Measurements from ENCODE around the gene GBF1.
A peak's percentile ranks its signal among the peaks of the same experiment; 100 is the strongest.
"Not testable (repeated sequence)": the region's sequence is repeated elsewhere in the genome, so short reads cannot be mapped to it uniquely, and the experiment has no call there.

GBF1 gene

DNA sequence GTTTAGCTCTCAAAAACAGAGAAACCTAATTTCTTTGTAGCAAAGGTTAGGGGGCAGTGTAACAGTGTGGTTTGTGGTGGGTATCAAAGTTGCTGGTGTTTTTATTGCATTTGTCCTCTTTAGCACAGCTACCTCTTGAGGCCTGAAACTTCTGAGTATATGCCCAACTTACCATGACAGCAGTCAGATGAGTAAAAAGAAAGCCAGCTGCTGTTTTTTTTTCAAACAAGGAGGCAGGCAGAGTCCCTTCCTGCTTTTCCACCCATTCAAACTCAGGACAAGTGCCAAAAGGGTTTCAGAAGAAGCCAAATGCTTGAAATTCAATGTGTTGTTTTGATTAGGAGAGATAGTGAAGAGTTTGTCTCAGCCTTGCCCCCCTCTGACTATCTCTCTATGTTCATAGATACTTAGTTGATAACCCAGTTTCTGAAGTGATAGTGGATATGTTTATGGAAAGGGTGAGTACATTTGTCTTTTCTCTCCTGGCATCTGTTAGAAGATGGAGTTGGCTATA, 23.1 kb downstream of the GBF1 start:
- no peak for DNase-seq

DNA sequence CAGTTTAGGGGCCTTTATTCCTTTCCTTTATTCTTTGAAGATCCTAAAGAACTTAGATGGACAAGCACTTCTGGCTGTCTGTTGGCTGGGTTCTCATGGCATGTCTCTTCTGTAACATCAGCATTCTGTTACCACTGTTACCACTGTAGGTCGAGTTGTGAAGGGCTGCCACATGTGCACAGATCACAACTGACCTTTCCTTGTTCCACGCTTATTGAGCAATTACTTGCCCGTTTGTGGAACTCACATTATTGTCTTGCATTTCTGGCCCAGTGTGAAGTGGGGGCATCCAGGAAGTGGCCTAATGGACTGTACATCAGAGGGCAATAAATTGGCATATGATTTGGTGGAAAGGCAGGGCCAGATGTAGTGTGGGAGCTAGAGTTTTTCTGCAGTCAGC, 23.7 kb downstream of the GBF1 start:
- DNase-seq: peak; percentile 46

DNA sequence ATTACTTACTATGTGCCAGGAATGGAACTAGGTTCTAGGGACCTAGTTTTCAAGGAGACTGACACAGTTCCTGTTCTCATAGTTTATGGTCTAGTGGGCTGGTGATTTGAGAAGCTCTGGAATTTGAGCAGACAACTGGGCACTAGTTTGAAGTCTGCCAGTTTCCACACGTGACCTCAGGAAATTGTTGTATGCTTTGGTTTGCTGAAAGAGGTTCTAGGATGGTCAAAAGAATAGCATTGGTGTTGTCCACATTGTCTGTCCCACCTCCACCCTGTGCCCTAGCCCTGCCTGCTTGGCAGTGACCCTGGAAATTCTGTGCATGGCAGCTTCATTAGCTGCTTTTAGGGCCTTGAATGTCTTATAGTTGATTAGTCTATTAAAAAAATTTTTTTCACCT, 28.7 kb downstream of the GBF1 start:
- DNase-seq: no peak

DNA sequence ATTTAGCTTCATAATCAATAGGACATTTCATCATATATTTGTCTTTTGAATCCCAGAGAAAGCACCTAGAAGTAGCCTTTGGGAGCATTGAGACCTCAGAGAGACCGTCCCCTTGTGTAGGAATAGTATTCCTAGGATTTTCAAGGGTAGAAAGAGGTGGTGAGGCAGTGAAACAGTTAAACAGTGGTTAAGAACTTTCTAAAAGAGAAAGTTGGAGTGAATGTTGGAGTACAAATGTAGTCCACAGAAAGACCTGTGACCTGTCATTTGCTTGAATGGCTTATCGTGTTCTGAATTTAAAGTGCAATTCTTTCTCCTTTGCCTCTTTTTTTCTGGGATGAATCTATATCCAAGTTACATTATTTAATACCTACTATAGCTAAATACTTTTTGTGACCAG, 30.0 kb downstream of the GBF1 start:
- DNase-seq: no peak

DNA sequence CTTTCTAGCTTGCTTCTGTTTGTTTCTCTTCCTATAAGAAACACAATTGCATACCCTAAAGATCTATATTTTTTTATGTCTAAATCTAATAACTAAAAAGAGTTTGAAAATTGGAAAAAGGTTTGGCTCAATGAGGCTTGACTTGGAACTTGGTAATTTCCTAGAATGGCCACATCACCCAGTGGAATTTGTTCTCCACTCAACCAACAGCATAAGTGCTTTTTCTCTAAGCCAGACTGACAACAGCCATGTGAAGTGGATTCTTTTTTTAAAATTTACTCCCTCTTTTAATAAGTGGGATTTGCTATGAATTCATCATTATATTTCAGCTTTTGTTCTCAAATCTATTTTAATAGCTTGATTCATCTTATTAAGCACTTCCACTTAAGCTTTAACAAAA, 33.8 kb downstream of the GBF1 start:
- no peak for DNase-seq

DNA sequence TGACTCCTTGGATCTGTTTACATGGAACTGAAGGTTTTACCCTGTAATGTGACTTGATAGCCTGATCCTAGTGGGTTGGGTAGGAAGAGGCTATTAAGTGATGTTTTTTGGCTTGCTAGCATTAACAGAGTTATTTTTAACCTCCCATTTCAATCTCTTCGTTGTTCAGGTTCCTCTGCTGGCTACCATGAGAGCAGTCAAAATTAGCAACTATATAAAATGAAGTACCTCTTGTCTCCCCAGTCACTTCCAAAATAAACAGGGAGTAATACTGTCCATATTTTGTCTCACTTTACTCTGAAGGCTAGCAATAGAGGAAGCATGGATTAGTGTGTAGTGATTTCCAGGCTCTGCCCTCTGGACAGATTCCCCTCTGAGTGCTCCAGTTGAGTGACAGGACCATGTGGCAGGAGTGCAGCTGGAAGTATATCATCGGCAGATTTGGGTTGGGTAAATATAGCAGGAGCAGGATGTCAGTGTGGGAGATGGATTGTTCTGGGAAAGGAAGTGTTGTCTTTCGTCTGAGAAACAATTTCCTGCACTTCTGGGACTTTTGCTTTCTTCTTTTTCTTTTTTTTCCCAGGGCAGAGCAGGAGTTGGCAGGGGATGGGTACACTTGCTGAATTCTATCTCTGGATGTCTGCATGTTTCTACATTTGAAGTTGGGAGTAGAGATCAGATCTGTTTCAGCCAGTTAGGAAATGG, 35.2 kb downstream of the GBF1 start:
- DNase-seq: peak; percentile 70

DNA sequence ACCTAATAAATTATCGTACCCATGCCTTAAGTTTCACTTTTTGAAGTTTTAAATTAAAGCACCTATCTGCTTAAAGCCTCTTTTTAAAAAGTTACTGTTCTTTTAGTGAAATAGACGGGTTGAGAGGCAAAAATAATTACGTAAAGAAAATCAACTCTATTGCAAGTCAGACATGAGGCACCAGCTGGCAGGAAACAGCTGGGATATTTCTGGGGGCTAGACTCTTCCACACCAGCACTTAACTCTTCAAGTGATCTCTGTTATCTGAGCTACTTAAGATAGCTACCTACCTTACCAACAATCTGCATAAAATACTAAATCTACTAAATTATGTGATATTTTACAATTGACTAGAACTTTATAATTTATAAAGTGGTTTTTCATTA, 35.8 kb downstream of the GBF1 start:
- no peak for DNase-seq

DNA sequence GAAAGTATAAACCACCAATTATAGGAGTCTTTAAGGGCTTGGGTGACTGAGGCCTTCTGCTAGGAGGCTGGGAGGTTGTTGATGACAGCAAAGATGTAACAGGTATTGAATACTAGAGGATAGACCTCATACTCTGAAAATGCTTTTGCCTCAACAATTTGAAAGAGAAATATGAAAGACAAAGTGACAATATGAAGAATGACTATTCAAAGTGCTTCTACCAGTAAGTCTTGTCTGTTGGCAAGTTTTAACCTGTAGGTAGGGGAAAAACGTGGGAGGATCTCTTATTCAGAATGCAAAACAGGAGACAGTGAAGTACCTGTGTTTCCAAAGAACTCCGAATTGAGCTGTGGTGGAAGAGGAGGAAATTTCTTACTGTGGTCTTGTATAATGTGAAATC, 38.2 kb downstream of the GBF1 start:
- DNase-seq: no peak

DNA sequence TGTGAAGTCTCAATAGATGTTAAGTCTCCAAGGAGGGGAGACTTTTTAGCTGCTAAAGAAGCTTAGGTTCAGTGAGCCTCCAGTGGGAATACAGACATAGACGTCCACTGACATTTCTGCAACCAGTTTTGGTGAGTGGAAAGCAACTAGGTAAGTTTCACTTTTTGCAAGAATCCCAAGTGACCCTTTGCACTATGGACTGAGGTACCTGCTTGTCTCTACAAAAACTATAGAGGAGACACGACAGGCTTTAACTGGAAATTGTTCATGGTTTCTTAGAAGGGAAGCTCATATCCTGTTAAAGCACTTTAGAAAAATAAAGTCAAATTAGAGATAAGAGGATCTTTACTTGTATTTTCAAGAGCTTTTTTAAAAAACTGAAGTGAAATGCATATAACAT, 38.6 kb downstream of the GBF1 start:
- no peak for DNase-seq

DNA sequence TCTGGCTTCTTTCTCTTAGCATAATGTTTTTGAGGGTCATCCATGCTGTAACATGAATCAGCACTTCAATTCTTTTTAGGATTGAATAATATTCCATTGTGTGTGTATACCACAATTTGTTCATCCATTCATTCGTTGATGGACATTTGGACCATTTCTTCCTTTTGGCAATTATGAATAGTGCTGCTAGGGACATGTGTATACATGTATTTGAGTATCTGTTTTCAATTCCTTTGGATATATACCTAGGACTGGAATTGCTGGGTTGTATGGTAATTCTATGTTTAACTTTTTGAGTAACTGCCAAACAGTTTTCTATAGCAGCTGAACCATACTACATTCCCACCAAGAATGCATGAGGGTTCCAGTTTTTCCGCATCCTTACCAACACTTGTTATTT, 39.2 kb downstream of the GBF1 start:
- no peak for DNase-seq

DNA sequence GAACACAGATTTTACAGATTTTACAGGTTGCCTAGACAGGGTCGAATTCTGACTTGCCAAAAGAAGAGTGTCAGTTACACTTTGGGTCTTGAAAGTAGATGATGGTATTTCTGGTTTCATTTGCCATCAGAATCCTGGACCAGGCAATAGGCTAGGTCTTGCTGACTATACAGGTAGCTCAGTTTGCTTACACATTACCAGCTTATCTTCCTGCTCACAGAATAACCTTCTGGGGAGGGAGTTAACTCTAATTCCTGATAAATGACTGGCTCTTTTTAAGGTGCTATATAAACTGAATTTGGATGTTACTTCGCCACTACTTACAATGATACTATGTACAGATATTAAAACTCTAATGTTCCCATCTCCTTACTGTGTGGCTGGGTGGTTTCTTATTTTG, 39.8 kb downstream of the GBF1 start:
- DNase-seq: no peak

DNA sequence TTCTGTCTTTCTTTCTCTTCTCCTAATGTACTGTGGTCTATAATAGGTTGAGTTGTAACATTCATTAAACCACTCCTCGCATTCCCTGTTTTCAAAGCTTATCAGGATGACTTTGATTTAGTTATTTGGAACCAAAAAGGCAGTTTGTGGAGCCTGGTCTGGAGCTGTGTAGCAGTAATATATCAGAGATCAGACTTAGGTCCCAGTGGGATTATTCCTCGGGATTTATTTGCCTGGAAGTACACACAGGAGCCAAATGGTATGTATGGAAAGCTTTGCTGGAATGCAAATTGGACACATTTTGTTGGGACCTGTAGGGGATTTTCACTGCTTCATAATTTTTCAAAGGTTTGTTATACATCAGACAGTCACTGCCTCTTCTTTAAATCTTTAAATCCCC, 40.9 kb downstream of the GBF1 start:
- no peak for DNase-seq

DNA sequence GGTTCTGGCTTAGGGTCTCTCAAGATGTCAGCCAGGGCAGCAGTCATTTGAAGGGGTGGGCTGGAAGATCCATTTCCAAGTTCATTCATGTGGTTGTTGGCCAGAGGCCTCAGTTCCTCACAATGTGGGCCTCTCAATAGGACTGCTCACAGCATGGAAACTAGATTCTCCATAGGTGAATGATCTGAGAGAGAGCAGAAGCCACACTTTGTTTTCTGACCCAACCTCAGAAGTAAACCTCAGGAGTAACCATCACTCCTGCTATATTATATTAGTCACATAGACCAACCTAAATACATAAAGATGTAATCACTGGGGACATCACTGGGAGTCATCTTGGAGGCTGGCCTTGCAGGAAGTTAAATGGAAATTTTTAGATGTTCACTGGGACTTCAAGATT, 42.2 kb downstream of the GBF1 start:
- DNase-seq: no peak

DNA sequence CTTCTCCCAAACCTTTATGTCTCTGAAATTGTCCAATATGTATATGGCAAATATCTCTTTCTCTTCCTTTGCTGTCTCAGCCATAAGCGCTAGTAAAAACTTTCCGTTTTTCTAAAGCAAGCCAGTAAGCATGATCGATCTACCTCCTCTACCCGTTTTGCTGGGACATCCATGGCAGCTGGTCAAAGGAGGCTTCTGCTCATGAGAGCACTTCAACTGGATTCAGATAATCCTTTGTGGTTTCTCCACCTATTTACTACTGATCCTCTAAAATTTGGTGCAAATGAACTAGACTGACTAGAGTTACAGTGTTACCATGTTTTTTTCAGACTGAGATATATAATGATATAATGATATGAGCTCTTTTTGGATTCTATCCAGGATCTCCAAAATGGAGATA, 42.7 kb downstream of the GBF1 start:
- no peak for DNase-seq

DNA sequence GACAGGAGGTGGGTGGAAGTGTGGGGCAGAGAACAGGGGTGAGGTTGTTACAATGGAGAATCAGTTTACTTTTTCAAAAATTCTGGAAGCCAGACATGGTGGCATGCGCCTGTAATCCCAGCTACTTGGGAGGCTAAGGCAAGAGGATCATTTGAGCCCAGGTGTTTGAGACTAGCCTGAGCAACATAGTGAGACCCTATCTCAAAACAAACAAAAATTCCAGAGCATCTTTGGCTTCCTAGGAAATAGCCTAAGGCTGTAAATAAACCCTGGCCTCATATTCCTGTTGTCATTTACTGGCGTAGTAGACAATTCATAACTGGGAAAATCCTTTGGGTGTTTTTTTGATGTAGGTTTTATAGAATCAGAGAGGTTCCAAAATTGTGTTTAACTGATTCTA, 44.0 kb downstream of the GBF1 start:
- DNase-seq: no peak

DNA sequence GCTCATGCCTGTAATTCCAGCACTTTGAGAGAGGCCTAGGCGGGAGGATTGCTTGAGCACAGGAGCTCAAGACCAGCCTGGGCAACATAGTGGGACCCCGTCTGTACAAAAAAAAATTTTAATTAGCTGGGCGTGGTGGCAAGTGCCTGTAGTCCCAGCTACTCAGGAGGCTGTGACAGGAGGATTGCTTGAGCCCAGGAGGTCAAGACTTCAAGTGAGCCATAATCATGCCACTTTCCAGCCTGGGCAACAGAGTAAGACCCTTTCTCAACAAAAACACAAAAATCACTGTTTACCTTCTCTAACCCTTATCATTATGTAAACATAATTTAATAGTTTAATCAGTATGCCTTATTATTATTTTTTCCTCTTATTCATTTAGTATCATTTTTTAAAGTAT, 44.5 kb downstream of the GBF1 start:
- no peak for DNase-seq

DNA sequence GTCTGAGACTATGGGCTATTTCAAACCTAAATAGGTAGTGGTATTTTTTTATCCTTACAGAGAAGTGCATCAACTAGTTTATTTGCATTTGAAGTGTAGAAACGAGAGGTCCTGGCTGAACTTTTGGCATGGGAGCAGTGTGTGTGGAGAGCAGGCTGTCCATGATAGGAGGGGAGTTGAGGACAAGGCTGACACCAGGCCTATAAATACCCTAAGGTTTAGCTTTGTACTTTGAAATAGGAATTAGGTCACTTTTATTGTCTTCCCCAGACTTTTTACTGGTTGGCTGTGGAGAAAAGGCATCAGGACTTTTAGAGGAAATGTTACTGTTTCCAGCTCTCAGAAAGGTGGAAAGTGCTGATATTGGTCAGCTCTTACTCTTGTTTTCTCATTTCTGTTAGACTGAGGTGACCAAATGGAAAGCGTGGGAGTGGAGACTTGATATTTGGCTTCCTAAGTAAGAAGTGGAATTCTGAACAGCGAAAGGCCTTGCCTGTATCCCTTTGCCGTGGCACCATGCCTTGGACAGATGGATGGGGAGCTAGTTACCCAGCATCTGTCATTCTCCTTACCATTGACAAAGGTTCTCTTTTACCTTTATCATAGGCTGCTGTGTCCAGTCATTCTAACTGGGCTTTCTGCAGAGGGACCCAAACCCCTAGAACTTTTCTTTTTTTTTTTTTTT, 46.0 kb downstream of the GBF1 start:
- no peak for DNase-seq

DNA sequence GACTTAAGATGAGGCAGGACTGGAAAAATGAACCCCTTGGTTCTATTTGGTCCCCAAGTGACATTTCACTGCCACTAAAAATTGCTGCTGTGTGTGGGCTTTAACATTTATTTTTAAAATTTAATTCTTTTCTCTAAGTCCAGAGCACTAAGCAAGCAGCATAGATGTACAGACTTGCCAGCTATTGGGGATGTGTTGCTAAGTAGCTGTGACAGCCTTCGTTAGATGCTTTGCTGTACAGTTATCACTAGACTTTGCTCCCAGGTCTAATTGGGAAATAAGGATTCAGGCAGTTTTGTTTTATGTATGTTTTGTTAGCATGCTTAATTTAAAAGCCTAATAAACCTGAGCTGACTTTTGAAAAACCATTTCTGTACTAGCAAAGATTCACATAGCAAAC, 51.8 kb downstream of the GBF1 start:
- DNase-seq: no peak

DNA sequence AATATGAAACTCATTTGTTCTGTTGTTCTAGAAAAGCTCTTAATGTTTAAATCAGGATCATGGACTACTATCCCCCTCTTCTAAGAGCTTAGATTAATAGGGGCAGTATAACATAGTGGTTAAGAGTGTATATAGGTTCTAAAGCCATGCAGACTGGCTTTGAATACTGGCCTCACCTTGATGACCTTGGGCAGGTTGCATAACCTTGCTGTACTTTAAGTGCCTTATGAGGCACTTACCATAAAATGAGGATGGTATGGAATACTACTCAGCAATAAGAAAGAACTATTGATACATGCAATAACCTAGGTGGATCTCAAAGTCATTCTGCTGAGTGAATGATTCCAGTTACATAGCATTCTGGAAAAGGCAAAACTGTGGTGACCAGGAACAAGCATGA, 53.6 kb downstream of the GBF1 start:
- no peak for DNase-seq

DNA sequence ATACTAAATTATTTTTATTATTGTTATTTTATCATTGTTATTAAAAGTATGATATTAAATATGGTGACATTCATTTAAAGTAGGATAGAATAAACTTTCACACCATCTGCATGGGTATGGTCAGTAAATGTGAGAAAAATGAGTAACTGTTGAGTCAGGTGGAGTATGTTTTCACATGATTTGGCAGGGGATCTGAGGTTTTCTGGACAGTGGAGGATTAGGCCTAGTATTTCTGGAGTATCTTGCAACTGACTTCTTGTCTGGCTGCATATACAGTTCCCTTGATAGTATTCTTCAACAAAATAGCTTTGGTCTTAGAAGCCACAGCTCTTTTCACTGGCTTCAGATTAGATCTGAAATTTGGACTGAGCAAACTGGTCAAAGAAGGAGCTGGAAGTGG, 54.5 kb downstream of the GBF1 start:
- DNase-seq: no peak

DNA sequence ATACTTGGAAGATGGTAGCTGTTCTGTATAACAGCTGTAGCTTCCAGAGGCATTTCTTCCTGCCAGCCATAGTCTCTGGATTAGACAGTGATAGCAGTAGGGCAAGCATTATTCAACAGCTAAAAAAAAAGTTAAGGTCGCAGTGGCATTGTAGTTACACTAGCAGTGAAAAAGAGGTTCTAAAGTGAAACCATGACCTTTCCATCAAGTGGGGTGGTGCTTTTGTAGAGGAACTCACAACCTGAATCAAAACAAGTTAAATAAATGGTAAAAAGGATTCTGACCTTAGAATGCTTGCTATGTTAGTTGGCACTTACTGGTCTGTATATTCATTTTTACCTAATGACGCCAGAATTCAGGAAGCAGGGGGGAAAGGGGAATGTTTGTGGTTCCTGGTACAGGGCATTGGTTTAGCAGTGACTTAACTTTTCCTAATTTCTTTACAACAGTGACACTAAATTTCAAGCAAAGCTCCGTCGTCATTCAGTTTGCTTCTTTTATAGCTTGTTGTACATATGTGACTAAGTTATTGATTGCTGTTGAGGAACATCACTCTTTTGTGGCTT, 55.0 kb downstream of the GBF1 start:
- DNase-seq: no peak

DNA sequence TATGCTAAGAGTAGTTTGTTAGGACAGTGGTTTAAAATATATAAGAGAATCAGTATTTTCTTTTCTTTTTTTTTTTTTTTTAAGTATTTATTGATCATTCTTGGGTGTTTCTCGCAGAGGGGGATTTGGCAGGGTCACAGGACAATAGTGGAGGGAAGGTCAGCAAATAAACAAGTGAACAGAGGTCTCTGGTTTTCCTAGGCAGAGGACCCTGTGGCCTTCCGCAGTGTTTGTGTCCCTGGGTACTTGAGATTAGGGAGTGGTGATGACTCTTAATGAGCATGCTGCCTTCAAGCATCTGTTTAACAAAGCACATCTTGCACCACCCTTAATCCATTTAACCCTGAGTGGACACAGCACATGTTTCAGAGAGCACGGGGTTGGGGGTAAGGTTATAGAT, 55.6 kb downstream of the GBF1 start:
- not testable (repeated sequence) for DNase-seq

DNA sequence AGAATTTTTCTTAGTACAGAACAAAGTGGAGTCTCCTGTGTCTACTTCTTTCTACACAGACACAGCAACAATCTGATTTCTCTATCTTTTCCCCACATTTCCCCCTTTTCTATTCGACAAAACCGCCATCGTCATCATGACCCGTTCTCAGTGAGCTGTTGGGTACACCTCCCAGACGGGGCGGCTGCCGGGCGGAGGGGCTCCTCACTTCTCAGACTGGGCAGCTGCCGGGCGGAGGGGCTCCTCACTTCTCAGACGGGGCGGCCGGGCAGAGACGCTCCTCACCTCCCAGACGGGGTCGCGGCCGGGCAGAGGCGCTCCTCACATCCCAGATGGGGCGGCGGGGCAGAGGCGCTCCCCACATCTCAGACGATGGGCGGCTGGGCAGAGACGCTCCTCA, 56.0 kb downstream of the GBF1 start:
- DNase-seq: not testable (repeated sequence)

DNA sequence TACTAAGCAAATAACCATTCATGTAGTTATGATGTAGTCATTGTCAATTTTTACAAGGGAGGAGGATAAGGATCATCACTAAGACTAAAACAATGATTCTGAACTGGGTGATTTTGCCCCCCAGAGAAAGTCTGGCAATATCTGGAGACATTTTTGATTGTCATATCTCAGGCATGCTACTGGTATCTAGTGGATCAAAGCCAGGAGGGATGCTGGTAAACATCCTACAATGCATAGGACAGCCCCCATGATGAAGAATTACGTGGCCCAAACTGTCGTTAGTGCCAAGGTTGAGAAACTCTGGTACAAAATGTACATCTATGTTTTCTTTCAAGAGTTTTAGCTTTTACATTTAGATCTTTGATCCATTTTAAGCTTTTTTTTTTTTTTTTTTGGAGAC, 57.3 kb downstream of the GBF1 start:
- DNase-seq: no peak

DNA sequence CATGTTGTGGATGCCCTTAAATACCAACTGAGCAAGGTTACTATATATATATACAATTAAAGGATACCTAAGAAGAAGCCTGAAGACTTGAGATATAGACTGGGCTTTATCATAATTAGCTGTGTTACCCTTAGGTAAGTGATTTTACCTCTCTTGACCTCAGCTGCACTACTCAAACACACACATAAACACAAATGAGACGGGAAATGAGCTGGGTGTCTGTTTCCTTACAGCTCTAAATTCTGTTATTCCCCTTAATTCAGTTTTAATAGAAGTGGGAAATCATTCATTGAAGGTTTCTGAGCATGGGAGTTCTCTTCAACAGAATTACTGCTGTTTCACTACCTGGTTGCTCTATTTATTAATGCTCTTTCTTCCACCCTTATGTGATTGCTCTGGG, 60.7 kb downstream of the GBF1 start:
- no peak for DNase-seq
